ENCODE results near the gene NELFB.
A peak's percentile ranks its signal among the peaks of the same experiment; 100 is the strongest.

Gene NELFB

DNA sequence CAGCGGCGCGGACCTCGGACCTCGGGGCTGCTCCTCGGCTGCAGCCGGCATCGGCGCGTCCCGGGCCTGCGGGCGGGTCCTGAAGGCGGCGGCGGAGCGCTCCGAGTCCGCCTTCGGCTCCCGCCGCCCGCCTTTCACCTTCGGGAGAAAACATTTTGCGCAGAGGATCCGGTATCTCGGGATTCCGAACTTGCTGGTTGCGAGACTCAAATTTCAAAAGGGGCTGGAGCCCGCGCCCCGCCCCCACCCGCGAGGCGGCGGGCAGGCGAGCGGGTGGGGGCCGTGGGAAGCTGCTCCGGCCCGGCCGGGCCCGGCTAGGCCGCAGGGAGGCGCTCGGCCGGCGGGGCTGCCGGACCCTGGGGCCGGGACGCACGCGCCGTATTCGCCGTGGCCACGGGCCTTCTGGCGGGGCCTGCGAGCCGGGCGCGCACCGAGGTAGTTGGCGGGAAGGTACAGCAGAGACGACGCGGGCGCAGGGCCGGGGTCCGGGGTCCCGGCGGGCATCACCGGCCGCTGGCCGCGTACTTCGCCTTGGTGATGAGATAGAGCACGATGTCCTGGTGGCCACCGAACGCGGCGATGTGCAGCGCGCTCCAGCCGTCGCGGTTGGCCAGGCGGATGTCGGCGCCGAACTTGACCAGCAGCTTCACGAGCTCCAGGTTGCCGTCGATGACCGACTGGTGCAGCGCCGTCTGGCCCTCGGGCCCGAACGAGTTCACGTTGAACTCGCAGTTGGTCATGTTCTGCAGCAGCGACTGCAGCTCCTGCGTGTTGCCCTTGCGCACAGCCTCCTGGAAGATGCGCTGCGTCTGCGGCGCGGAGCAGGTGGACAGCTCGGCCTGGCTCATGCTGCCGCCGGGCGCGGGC lies 46.2 kb downstream of the NELFB start:
- TF ChIP-seq FOXM1 (IDR thresholded peaks at IDR 0.05; ENCODE audit: borderline replicate concordance, low read depth) (no peak), TEAD4 (IDR thresholded peaks at IDR 0.05) (peak; percentile 37; the same call in 1 of the 2 replicates), RAD21 (IDR thresholded peaks at IDR 0.05; ENCODE audit: low read depth) (peak; percentile 35; the same call in 1 of the 2 replicates)
- TF ChIP-seq, protein P1, sequence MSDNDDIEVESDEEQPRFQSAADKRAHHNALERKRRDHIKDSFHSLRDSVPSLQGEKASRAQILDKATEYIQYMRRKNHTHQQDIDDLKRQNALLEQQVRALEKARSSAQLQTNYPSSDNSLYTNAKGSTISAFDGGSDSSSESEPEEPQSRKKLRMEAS (IDR thresholded peaks at IDR 0.05): peak; percentile 88

DNA sequence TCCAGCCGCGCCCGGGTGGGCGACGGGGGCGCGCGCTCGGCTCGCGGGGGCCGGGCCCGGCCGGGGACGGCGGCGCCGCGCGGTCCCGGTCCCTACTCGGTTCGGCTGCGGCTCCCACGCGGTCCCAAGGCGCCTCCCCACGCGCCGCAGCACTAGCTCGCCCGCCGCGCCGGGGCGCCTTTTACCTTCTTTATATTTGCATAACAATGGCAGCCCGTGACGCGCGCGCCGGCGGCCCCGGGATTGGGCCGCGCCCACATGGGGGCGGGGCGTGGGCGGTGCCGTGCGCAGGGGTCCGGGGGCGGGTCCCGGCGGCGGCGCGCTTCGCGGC lies 47.0 kb downstream of the NELFB start, which contains the start of gene NRARP:
Gene NRARP (minus strand): TSS at position 154 of the 331 bp plus-strand sequence. CDS start 343 bp downstream, outside the sequence.
- TF ChIP-seq, protein P2, sequence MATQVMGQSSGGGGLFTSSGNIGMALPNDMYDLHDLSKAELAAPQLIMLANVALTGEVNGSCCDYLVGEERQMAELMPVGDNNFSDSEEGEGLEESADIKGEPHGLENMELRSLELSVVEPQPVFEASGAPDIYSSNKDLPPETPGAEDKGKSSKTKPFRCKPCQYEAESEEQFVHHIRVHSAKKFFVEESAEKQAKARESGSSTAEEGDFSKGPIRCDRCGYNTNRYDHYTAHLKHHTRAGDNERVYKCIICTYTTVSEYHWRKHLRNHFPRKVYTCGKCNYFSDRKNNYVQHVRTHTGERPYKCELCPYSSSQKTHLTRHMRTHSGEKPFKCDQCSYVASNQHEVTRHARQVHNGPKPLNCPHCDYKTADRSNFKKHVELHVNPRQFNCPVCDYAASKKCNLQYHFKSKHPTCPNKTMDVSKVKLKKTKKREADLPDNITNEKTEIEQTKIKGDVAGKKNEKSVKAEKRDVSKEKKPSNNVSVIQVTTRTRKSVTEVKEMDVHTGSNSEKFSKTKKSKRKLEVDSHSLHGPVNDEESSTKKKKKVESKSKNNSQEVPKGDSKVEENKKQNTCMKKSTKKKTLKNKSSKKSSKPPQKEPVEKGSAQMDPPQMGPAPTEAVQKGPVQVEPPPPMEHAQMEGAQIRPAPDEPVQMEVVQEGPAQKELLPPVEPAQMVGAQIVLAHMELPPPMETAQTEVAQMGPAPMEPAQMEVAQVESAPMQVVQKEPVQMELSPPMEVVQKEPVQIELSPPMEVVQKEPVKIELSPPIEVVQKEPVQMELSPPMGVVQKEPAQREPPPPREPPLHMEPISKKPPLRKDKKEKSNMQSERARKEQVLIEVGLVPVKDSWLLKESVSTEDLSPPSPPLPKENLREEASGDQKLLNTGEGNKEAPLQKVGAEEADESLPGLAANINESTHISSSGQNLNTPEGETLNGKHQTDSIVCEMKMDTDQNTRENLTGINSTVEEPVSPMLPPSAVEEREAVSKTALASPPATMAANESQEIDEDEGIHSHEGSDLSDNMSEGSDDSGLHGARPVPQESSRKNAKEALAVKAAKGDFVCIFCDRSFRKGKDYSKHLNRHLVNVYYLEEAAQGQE (IDR thresholded peaks at IDR 0.05; ENCODE audit: low read depth): no peak
- TF ChIP-seq RAD21 (IDR thresholded peaks at IDR 0.05; ENCODE audit: low read depth): no peak
- no peak for TF ChIP-seq ZBTB7A (IDR thresholded peaks at IDR 0.05; ENCODE audit: low read depth)
- no peak for TF ChIP-seq YY1 (IDR thresholded peaks at IDR 0.05; ENCODE audit: low read depth)
- TF ChIP-seq TEAD4 (IDR thresholded peaks at IDR 0.05): no peak
- no peak for TF ChIP-seq CEBPB (IDR thresholded peaks at IDR 0.05)
- no peak for TF ChIP-seq CREB1 (IDR thresholded peaks at IDR 0.05; ENCODE audit: low read depth)
- TF ChIP-seq TCF12 (IDR thresholded peaks at IDR 0.05; ENCODE audit: low read depth): no peak
- peak; percentile 47; the same call in 1 of the 2 replicates for TF ChIP-seq TAF1 (IDR thresholded peaks at IDR 0.05; ENCODE audit: low read depth)
- peak; percentile 79; the same call in 1 of the 2 replicates for TF ChIP-seq EGR1 (IDR thresholded peaks at IDR 0.05)

DNA sequence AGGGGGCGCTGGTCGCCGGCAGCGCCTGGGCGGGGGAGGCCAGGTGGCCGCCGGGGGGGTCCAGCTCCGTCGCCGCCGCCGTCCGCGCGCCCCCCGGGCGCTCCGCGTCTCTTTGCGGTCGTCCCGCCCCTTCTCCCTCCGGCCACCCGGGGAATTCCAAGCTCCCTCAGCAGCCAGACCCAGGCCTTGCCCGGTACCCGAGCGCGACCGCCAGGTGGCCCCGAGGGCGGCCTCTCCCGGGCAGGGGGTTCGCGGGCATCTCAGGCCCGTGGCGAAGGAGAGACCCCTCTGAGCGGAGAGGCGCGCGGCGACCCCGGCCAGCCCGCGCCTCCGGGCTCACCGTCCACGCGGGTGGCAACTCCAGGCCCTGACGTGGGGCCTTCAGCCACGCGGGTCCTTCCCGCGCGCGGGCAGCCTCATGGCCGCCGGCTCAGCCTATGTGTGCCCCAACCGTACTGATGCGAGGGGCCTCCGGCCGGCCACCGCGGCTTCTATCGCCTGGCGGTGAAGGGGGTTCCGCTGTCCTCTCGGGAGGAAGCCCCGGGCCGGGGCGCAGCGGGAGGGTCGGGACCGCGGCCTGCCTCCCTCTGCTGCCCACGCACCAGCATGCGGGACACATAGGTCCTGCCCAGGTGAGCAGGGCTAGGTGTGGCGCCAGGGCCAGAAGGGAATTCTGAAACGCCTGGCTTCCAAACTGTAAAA lies 47.5 kb downstream of the NELFB start:
- 0 out of 2 replicates have a peak, but pooled peaks have one; percentile 26 for TF ChIP-seq TAF1 (IDR thresholded peaks at IDR 0.05; ENCODE audit: low read depth)
- TF ChIP-seq CREB1 (IDR thresholded peaks at IDR 0.05; ENCODE audit: low read depth): no peak
- peak; percentile 47; the same call in 1 of the 2 replicates for TF ChIP-seq ZBTB7A (IDR thresholded peaks at IDR 0.05; ENCODE audit: low read depth)
- TF ChIP-seq, protein P2 (IDR thresholded peaks at IDR 0.05; ENCODE audit: low read depth): no peak
- TF ChIP-seq, protein P1 (IDR thresholded peaks at IDR 0.05): peak; percentile 69
- TF ChIP-seq EGR1 (IDR thresholded peaks at IDR 0.05): 0 out of 2 replicates have a peak, but pooled peaks have one; percentile 30
- TF ChIP-seq TCF12 (IDR thresholded peaks at IDR 0.05; ENCODE audit: low read depth): peak; percentile 27; the same call in 1 of the 2 replicates
- peak; percentile 11; the same call in 1 of the 2 replicates for TF ChIP-seq RAD21 (IDR thresholded peaks at IDR 0.05; ENCODE audit: low read depth)
- TF ChIP-seq USF1 (IDR thresholded peaks at IDR 0.05): no peak
- no peak for TF ChIP-seq EP300 (IDR thresholded peaks at IDR 0.05; ENCODE audit: borderline replicate concordance)
- TF ChIP-seq NFIC (IDR thresholded peaks at IDR 0.05): no peak

DNA sequence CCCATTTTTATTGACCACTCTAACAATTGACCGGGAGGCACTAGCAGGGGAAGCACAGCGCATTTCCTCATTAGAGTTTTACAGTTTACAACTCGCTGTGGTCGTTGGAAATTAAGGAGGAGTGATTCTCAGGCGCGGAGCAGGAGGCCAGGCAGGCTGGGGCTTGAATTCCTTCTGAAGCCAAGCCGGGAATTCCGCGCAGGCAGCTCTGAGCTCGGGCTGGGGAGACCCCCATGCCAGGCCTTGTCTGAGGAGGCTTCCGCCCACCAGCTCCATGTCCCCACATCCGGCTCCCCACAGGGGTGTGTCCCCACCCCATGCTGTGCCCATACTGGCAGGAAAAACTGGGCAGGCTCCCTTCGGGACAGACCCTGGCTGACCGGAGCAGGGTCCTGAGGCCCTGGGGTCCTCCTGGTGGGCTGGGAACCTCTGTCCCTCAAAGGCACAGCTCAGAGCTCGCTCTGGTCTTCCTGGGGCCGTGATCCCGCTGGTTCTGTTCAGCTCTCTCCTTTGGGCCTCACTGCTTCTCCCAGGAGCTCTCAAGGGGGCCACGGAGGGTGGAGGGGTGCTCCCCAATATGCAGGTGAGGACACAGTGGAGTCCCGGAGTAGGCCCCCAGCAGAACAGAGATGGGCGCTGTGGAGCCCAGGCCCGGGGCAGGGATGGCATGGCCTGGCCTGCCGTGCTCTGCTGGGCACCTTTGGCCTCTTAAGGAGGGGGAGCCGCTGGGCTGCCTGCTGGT lies 48.2 kb downstream of the NELFB start:
- TF ChIP-seq USF1 (IDR thresholded peaks at IDR 0.05): no peak
- TF ChIP-seq EGR1 (IDR thresholded peaks at IDR 0.05): peak; percentile 21

DNA sequence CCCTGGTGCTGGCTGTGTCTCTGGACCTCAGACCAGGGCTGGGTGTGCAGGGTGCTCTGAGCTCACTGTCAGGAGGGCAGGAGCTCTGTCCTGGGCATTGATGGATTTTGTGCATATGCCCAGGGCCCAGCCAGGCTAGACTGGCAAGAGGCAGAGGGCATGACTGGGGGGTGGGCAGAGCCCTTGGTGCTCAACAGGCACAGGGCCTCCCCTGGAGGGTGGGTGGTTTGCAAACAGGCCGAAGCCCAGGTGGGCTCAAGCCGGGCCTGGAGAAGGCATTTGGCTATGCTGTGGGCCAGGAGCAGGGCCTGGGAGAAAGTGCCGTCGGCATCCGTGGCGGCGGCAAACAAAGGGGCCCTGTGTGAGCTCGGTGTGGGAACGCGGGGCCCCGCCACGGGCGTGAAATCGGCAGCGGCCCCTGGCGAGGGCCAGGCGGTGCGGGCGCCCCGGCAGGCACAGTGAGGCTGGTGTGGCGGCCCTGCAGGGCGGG lies 48.8 kb downstream of the NELFB start:
- no peak for TF ChIP-seq EP300 (IDR thresholded peaks at IDR 0.05; ENCODE audit: borderline replicate concordance)
- no peak for TF ChIP-seq YY1 (IDR thresholded peaks at IDR 0.05; ENCODE audit: low read depth)
- no peak for TF ChIP-seq FOXM1 (IDR thresholded peaks at IDR 0.05; ENCODE audit: borderline replicate concordance, low read depth)
- no peak for TF ChIP-seq USF1 (IDR thresholded peaks at IDR 0.05)
- TF ChIP-seq, protein P1 (IDR thresholded peaks at IDR 0.05): no peak
- TF ChIP-seq CREB1 (IDR thresholded peaks at IDR 0.05; ENCODE audit: low read depth): no peak
- TF ChIP-seq EGR1 (IDR thresholded peaks at IDR 0.05): no peak
- no peak for TF ChIP-seq NFIC (IDR thresholded peaks at IDR 0.05)
- no peak for TF ChIP-seq TAF1 (IDR thresholded peaks at IDR 0.05; ENCODE audit: low read depth)
- TF ChIP-seq, protein P2 (IDR thresholded peaks at IDR 0.05; ENCODE audit: low read depth): no peak
- no peak for TF ChIP-seq ZBTB7A (IDR thresholded peaks at IDR 0.05; ENCODE audit: low read depth)
- TF ChIP-seq TCF12 (IDR thresholded peaks at IDR 0.05; ENCODE audit: low read depth): no peak
- no peak for TF ChIP-seq CEBPB (IDR thresholded peaks at IDR 0.05)
- TF ChIP-seq TEAD4 (IDR thresholded peaks at IDR 0.05): no peak
- TF ChIP-seq RAD21 (IDR thresholded peaks at IDR 0.05; ENCODE audit: low read depth): no peak
